ENCODE data around the gene MLPH.

The MLPH gene

DNA sequence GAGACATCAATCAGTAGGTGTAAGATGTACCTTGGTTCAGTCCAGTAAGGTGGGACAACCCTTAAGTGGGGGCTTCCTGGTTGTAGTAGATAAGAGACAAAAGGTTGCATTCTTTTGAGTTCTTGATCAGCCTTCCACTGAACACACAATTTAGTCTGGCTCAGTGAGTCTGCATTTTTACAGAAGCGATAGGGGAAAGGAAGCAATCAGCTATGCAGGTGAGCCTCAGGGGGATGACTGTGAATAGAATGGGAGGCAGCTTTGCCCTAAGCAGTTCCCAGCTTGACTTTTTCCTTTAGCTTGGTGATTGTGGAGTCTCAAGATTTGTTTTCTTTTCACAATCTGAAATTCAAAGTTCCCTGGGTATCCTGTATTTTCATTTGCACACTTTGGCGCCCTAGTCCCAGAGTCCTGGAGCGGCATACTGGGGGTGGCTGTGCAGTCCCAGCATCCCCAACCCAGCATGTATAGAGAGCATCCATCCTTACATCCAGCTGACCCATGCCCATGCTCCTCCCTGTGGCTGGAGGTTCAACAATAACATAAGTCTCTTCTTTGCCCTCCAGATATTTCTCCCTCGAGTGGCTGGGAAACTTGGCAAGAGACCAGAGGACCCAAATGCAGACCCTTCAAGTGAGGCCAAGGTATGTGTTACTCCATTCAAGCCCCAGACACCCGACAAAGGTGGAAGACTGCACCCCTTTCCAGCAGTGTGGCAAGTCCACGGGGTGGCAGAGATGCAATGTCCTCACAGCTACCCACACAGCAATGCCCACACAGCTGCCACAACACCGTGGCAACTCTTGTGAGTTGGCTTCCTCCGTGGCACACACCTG is 59.2 kb downstream of the MLPH start:
- H3K4me3 ChIP-seq (ENCODE audit: low read depth, low read length): no peak overlapping the region
- DNase-seq (ENCODE audit: low read depth): no peak
- no peak for TF ChIP-seq MYC (IDR thresholded peaks at IDR 0.05; ENCODE audit: low read depth, low read length)
- no peak for TF ChIP-seq CTCF (IDR thresholded peaks at IDR 0.05; ENCODE audit: low read depth, low read length)
- TF ChIP-seq MAX (IDR thresholded peaks at IDR 0.05; ENCODE audit: low read depth, low read length): no peak
- no peak for TF ChIP-seq POLR2A (IDR thresholded peaks at IDR 0.05; ENCODE audit: extremely low read depth, insufficient read length)

DNA sequence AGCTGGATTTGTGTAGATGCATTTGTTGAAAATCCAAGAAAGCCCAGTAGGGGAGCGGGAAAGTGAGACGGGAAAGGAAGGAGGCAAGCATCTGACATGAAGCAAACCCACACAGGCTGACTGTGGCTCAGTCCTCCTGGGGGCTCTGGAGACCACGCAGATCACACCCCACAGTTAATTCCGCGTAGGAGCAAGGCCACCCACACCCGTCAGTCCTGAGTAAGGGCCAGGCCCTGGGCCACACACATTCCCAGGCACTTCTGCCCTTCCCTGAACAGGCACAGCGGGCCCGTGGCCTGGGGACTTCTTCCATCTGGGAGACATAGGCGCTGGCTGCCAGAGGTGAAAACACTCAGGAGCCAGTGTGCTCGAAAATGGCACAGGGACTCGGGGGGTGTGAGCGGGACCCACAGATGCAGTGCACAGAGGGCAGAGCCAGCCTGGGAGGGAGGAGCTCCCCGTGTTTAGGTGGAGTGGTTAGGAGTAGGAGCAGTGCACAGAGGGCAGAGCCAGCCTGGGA is 59.9 kb downstream of the MLPH start:
- no peak for TF ChIP-seq CTCF (IDR thresholded peaks at IDR 0.05; ENCODE audit: low read depth, low read length)
- no peak for TF ChIP-seq POLR2A (IDR thresholded peaks at IDR 0.05; ENCODE audit: extremely low read depth, insufficient read length)
- no peak for TF ChIP-seq MYC (IDR thresholded peaks at IDR 0.05; ENCODE audit: low read depth, low read length)
- TF ChIP-seq MAX (IDR thresholded peaks at IDR 0.05; ENCODE audit: low read depth, low read length): no peak
- DNase-seq (ENCODE audit: low read depth): no peak
- no peak overlapping the region for H3K4me3 ChIP-seq (ENCODE audit: low read depth, low read length)

- no peak for DNase-seq (ENCODE audit: low read depth)
- no peak overlapping the region for H3K4me3 ChIP-seq (ENCODE audit: low read depth, low read length)
- TF ChIP-seq MAX (IDR thresholded peaks at IDR 0.05; ENCODE audit: low read depth, low read length) (no peak), MYC (IDR thresholded peaks at IDR 0.05; ENCODE audit: low read depth, low read length) (no peak), POLR2A (IDR thresholded peaks at IDR 0.05; ENCODE audit: extremely low read depth, insufficient read length) (no peak), CTCF (IDR thresholded peaks at IDR 0.05; ENCODE audit: low read depth, low read length) (no peak)
These were observed 60.9 kb downstream of the MLPH start for GRCh38 chr2:237547841-237548416.

DNA sequence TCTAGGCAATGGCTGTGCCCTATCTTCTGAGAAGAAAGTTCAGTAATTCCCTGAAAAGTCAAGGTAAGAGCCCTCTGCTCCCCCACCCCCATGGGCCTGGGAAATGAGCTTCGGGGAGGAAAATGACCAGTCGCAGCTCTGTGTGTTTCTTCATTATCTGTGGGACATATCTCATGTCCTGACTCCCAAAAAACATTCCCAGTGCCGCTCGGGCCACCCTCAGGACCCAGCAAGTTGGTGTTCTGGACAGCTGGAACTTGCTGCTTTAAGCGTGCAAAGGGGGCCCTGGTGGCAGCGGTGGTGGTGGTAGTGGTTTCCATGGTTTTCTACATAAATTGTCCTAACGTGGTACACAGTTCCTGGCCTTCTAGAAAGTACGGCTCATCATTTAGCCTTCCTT is 62.2 kb downstream of the MLPH start:
- H3K4me3 ChIP-seq (ENCODE audit: low read depth, low read length): no peak overlapping the region
- no peak for DNase-seq (ENCODE audit: low read depth)
- TF ChIP-seq POLR2A (IDR thresholded peaks at IDR 0.05; ENCODE audit: extremely low read depth, insufficient read length): no peak
- no peak for TF ChIP-seq CTCF (IDR thresholded peaks at IDR 0.05; ENCODE audit: low read depth, low read length)
- no peak for TF ChIP-seq MAX (IDR thresholded peaks at IDR 0.05; ENCODE audit: low read depth, low read length)
- no peak for TF ChIP-seq MYC (IDR thresholded peaks at IDR 0.05; ENCODE audit: low read depth, low read length)

- no peak for TF ChIP-seq POLR2A (IDR thresholded peaks at IDR 0.05; ENCODE audit: extremely low read depth, insufficient read length)
- TF ChIP-seq MAX (IDR thresholded peaks at IDR 0.05; ENCODE audit: low read depth, low read length): no peak
- no peak for TF ChIP-seq CTCF (IDR thresholded peaks at IDR 0.05; ENCODE audit: low read depth, low read length)
- TF ChIP-seq MYC (IDR thresholded peaks at IDR 0.05; ENCODE audit: low read depth, low read length): no peak
- H3K4me3 ChIP-seq (ENCODE audit: low read depth, low read length): no peak overlapping the region
- DNase-seq (ENCODE audit: low read depth): no peak
These were observed 62.8 kb downstream of the MLPH start for GRCh38 chr2:237549643-237550415.

All from NB4 (cell line).